ENCODE results near the gene ERG28. TPM values are rescaled to one million over a fixed set of nuclear protein-coding genes. Genes with fewer than 3 reads are reported as not detected.

Gene ERG28
- total RNA-seq, 1 experiment from 2014 or later, result 29.1 TPM

- H2BK20ac ChIP-seq (ENCODE audit: low read depth, low read length, poor library complexity, severe bottlenecking), result no peak overlapping the region
- H2AK5ac ChIP-seq (ENCODE audit: insufficient read length, low read length), result no peak overlapping the region
- no peaks in the 10 kb centered on the region for H3K9me3 Mint-ChIP-seq
- no peaks in the 10 kb centered on the region for H3K4me1 ChIP-seq (ENCODE audit: insufficient read depth, low read length)
- no peak overlapping the region for H2BK5ac ChIP-seq (ENCODE audit: insufficient read length, low read length)
- H3K27me3 ChIP-seq (ENCODE audit: insufficient read depth, low read length), result no peaks in the 10 kb centered on the region
- H3K4me2 ChIP-seq (ENCODE audit: insufficient read depth, insufficient read length, low read length), result no peak overlapping the region
- no peaks in the 10 kb centered on the region for H4K20me1 ChIP-seq (ENCODE audit: control insufficient read depth, insufficient read depth, insufficient read length)
- no peak overlapping the region for H3K27ac ChIP-seq (ENCODE audit: insufficient read length, low read depth, low read length)
- H3K4me3 Mint-ChIP-seq, result no peak overlapping the region
- H4K91ac ChIP-seq (ENCODE audit: insufficient read length, low read depth, low read length), result no peak overlapping the region
- no peak overlapping the region for H3K4ac ChIP-seq (ENCODE audit: low read depth, low read length)
- WGBS (ENCODE audit: extremely low coverage, insufficient read length, low lambda C conversion rate), result no CpG with 5 or more reads among the region's 1 CpG
- H3K79me1 ChIP-seq (ENCODE audit: insufficient read depth, low read depth, low read length, poor library complexity, severe bottlenecking), result no peaks in the 10 kb centered on the region
- no peak overlapping the region for H2AFZ ChIP-seq (ENCODE audit: low read length)
- H3K9ac ChIP-seq (ENCODE audit: extremely low read depth, insufficient read length, low read length), result no peak overlapping the region
- no peak for TF ChIP-seq CTCF (conservative IDR thresholded peaks at IDR 0.05)
- H2BK12ac ChIP-seq (ENCODE audit: insufficient read length, low read depth, low read length), result no peak overlapping the region
- H3K9me3 ChIP-seq (ENCODE audit: control insufficient read depth, low read depth, low read length), result no peaks in the 10 kb centered on the region
- no peak overlapping the region for H3K18ac ChIP-seq (ENCODE audit: insufficient read length, low read depth, low read length)
- no peaks in the 10 kb centered on the region for H3K23me2 ChIP-seq (ENCODE audit: insufficient read length, low read depth, low read length, poor library complexity, severe bottlenecking)
- H3K27ac Mint-ChIP-seq, result no peak overlapping the region
- DNase-seq, result no peak
- H3K56ac ChIP-seq (ENCODE audit: insufficient read length, low read depth, low read length), result no peak overlapping the region
- no peak overlapping the region for H4K8ac ChIP-seq (replicated peaks; ENCODE audit: insufficient read length, low read depth, low read length)
- 0 out of 4 replicates have a peak, but pooled peaks cover 0 to under 1% of the 10 kb centered on the region in 2 experiments for H3K4me1 Mint-ChIP-seq
- H3K14ac ChIP-seq (ENCODE audit: insufficient read depth, low read length), result no peak overlapping the region
- no peak overlapping the region for H2BK120ac ChIP-seq (ENCODE audit: low read depth, low read length, poor library complexity, severe bottlenecking)
- H3T11ph ChIP-seq (ENCODE audit: low read length), result no peak overlapping the region
- H3K27me3 Mint-ChIP-seq (ENCODE audit: low read depth), result no peaks in the 10 kb centered on the region
- H3K36me3 Mint-ChIP-seq (ENCODE audit: insufficient read depth in 1 of 3, low read depth in 3 of 3), result peaks cover 38 to 74% (median 65%) of the 10 kb centered on the region in 3 experiments
- no peak overlapping the region for H2BK15ac ChIP-seq (ENCODE audit: low read depth, low read length)
- no peak overlapping the region for H4K5ac ChIP-seq (ENCODE audit: insufficient read length, low read depth, low read length)
- no peak overlapping the region for H3K23ac ChIP-seq (ENCODE audit: insufficient read length, low read depth, low read length)
- no peaks in the 10 kb centered on the region for H3K79me2 ChIP-seq (ENCODE audit: insufficient read depth, low read length)
Observed at GRCh38 chr14:75653563-75653962, 7.1 kb downstream of the ERG28 start.
